Osteoblast (primary cell): ENCODE measurements around the gene GPATCH8. TPM values are rescaled to one million over a fixed set of nuclear protein-coding genes. Genes with fewer than 3 reads are reported as not detected.

ENCODE experiments used
- DNase-seq: peaks from one replicate; pipeline ENCODE4 v3.0.0; 2011; ENCODE audit warnings: low spot score, mixed read lengths; ENCODE audit not compliant: insufficient read length; ENCODE audit errors: missing footprints
- H2AFZ ChIP-seq: 2 replicates; pipeline ENCODE4 v1.6.0; 2011; ENCODE audit warnings: mild to moderate bottlenecking, low read length
- H3K27ac ChIP-seq: 2 replicates; pipeline ENCODE4 v1.5.1; 2011; ENCODE audit warnings: mild to moderate bottlenecking, low read depth, low read length, moderate library complexity
- H3K27me3 ChIP-seq: 2 replicates; pipeline ENCODE4 v1.6.0; 2012; ENCODE audit warnings: mild to moderate bottlenecking, control low read depth, inconsistent platforms, low read length, moderate library complexity; ENCODE audit not compliant: insufficient read depth
- H3K36me3 ChIP-seq: 2 replicates; pipeline ENCODE4 v1.5.1; 2011; ENCODE audit warnings: mild to moderate bottlenecking, low read length, control low read depth, moderate library complexity; ENCODE audit not compliant: insufficient read depth
- H3K4me1 ChIP-seq: 2 replicates; pipeline ENCODE4 v1.5.1; 2011; ENCODE audit warnings: mild to moderate bottlenecking, low read length, control low read depth, moderate library complexity; ENCODE audit not compliant: insufficient read depth
- H3K4me2 ChIP-seq: 2 replicates; pipeline ENCODE4 v1.6.0; 2011; ENCODE audit warnings: mild to moderate bottlenecking, low read length; ENCODE audit not compliant: insufficient read depth
- H3K4me3 ChIP-seq: fragments of 200-600 bp; sonication (generic); 3 replicates; pipeline ENCODE4 v1.5.1; 2012; ENCODE audit warnings: mild to moderate bottlenecking, low read length, inconsistent platforms; ENCODE audit not compliant: insufficient read depth
- H3K79me2 ChIP-seq: 2 replicates; pipeline ENCODE4 v1.6.0; 2012; ENCODE audit warnings: mild to moderate bottlenecking, low read length, control low read depth, inconsistent platforms; ENCODE audit not compliant: insufficient read depth
- H3K9me3 ChIP-seq: 2 replicates; pipeline ENCODE4 v1.5.1; 2011; ENCODE audit warnings: low read depth, low read length, control low read depth
- H4K20me1 ChIP-seq: 2 replicates; pipeline ENCODE4 v1.6.0; 2012; ENCODE audit warnings: mild to moderate bottlenecking, low read length, control low read depth; ENCODE audit not compliant: insufficient read depth
- CTCF ChIP-seq: IDR thresholded peaks from 2 replicates; pipeline ENCODE4 v1.5.1; 2011; ENCODE audit warnings: mild to moderate bottlenecking, low read depth, low read length, moderate library complexity; ENCODE audit errors: extremely low read depth
- total RNA-seq: library from RNA; depleted of rRNA; stranded (reverse); fragments of >200 nt; gene quantifications from 2 replicates; pipeline ENCODE4 v1.2.3, GENCODE V29; 2012

Gene GPATCH8
- total RNA-seq, 1 donor: 33.3 TPM

DNA sequence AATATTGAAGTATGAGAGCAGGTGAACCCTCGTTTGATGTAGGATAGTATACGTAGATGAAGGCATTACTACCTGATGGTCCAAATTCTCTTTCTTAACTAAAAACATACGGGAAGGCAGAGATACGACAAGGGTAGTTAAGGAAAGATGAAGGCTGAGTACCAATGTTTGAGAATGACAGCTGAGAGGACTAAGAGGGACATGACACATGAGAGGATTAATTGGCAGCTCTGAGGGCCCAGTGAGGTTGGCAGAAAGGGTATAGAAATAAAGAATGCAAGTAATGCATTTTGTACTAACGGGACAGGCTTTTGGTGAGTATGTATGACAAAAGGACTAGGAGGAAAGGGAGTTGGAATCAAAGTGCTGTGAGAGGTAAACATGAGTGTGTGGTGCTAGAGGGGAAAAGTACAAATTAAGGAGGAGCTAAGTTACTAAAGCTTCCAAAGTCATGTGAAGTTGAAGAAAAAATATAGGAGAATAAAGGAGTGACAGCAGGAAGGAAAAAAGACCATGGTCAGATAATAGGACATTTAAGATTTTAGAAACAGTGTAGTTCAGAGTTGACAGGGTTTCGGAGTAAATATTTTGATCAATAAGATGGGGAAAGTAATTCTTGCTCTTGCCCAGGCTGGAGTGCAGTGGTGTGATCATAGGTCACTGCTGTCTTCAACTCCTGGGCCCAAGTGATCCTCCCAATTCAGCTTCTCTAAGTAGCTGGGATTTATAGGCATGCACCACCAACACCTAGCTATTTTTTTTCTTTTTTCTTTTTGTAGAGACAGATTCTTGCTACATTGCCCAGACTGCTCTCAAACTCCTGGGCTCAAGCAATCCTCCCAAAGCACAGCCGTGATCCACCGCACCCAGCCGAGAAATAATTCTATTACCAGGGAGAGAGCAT, 70.7 kb downstream of the GPATCH8 start:
- Histone ChIP-seq H3K27ac (no peak overlapping the region), H3K79me2 (peaks cover 2% of the 10 kb centered on the region), H3K4me2 (no peak overlapping the region), H3K36me3 (peaks cover 44% of the 10 kb centered on the region), H3K9me3 (no peaks in the 10 kb centered on the region), H2AFZ (no peak overlapping the region), H3K27me3 (no peaks in the 10 kb centered on the region), H3K4me3 (no peak overlapping the region), H3K4me1 (no peaks in the 10 kb centered on the region), H4K20me1 (no peaks in the 10 kb centered on the region)
- DNase-seq: peak; percentile 14
- TF ChIP-seq CTCF: no peak

DNA sequence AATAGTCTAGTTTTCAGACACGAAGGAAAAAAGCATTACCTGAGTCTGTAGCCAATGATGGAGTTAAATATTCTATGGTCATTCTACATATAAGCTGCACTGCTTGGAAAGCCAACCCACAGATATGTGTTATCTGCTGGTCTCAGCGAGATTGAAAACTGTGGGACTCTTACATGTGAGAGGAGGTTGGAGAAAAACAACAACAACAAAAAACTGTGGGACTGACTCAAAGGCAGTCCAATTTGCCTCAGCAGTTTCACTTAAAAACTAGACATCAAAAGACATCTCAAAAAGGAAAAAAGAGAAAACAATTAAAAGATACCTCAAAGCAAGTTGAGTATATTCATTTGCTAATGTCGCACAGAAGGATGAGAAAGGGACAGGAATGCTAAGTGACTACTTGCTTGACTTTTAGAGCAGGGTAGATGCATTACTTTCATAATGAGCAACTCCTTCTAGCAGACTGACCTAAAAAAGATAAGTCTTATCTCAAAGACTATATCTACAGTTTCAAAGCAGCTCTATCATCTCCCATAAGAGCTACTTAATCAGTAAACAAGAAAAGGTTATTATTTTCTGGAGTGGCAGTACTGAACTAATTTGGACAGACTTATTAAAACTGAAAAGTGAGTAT, 78.3 kb downstream of the GPATCH8 start:
- H3K4me3 ChIP-seq: no peak overlapping the region
- no peaks in the 10 kb centered on the region for H3K9me3 ChIP-seq
- H3K4me2 ChIP-seq: no peak overlapping the region
- no peaks in the 10 kb centered on the region for H3K27me3 ChIP-seq
- DNase-seq: no peak
- H4K20me1 ChIP-seq: no peaks in the 10 kb centered on the region
- peaks cover 4% of the 10 kb centered on the region for H3K79me2 ChIP-seq
- no peak overlapping the region for H3K27ac ChIP-seq
- TF ChIP-seq CTCF: no peak
- H3K36me3 ChIP-seq: peaks cover 4% of the 10 kb centered on the region
- H2AFZ ChIP-seq: no peak overlapping the region
- no peaks in the 10 kb centered on the region for H3K4me1 ChIP-seq

- H2AFZ ChIP-seq: no peak overlapping the region
- peak; percentile 73 for DNase-seq
- H3K4me1 ChIP-seq: no peaks in the 10 kb centered on the region
- H3K79me2 ChIP-seq: no peaks in the 10 kb centered on the region
- no peaks in the 10 kb centered on the region for H3K27me3 ChIP-seq
- no peaks in the 10 kb centered on the region for H3K9me3 ChIP-seq
- no peak for TF ChIP-seq CTCF
- H3K27ac ChIP-seq: peak overlapping the region; percentile 22
- no peak overlapping the region for H3K4me2 ChIP-seq
- H3K4me3 ChIP-seq: no peak overlapping the region
- peaks cover 15% of the 10 kb centered on the region for H3K36me3 ChIP-seq
- no peaks in the 10 kb centered on the region for H4K20me1 ChIP-seq
These were observed 85.7 kb downstream of the GPATCH8 start for GRCh38 chr17:44417553-44417952.
